SK-N-SH (cell line): ENCODE results near the gene TBX6. TPM values are rescaled to one million over a fixed set of nuclear protein-coding genes. Genes with fewer than 3 reads are reported as not detected.

Experiments
- CTCF ChIA-PET: fragments of 300-600, 350-600 bp; formaldehyde crosslinking; extraction: SDS; loops from one replicate; lab custom pipeline; 2021; lab: Yijun Ruan, JAX
- POLR2A ChIA-PET: fragments of 350-600 bp; sonication (Branson Sonifier 250); formaldehyde crosslinking; extraction: SDS; loops from one replicate; lab custom pipeline; 2020; ENCODE audit warnings: antibody characterized with exemption, inconsistent platforms; lab: Yijun Ruan, JAX
- DNase-seq: peaks from one replicate; pipeline ENCODE4 v3.0.0; 2012
- H2AFZ ChIP-seq: fragments of 200-600 bp; sonication (generic); 2 replicates; pipeline ENCODE4 v1.8.1; 2016; ENCODE audit warnings: antibody characterized with exemption, mild to moderate bottlenecking, low read depth
- H3F3A ChIP-seq: fragments of 200-600 bp; sonication (generic); replicated peaks from 2 replicates; pipeline ENCODE3; 2016; ENCODE audit warnings: antibody characterized with exemption, mild to moderate bottlenecking; ENCODE audit not compliant: insufficient read depth
- H3K27ac ChIP-seq, 2 experiments: fragments of 200-500 bp in 1 of 2; fragments of 200-600 bp in 1 of 2; sonication (Bioruptor generic) in 1 of 2; sonication (generic), shearing (Covaris generic) in 1 of 2; 2 replicates each; pipeline versions ENCODE4 v1.5.1 to v1.6.1; 2014 to 2016; ENCODE audit warnings: low read depth in 2 of 2, inconsistent platforms in 1 of 2, low read length in 1 of 2, mild to moderate bottlenecking in 1 of 2, mixed read lengths in 1 of 2
- H3K27me3 ChIP-seq: fragments of 200-600 bp; sonication (generic), shearing (Covaris generic); 2 replicates; pipeline ENCODE4 v1.6.1; 2016; ENCODE audit warnings: mixed run types; ENCODE audit not compliant: insufficient read depth
- H3K36me3 ChIP-seq, 2 experiments: fragments of 200-500 bp in 1 of 2; fragments of 200-600 bp in 1 of 2; sonication (Bioruptor generic) in 1 of 2; sonication (generic) in 1 of 2; replicated peaks in 1 of 2; 2 replicates each; pipeline versions ENCODE3 to v1.5.1; 2014 to 2016; ENCODE audit warnings: low read length in 1 of 2, mild to moderate bottlenecking in 1 of 2; ENCODE audit not compliant: insufficient read depth in 2 of 2, control insufficient read depth in 1 of 2
- H3K4me1 ChIP-seq, 2 experiments: fragments of 200-500 bp in 1 of 2; fragments of 200-600 bp in 1 of 2; sonication (Bioruptor generic) in 1 of 2; sonication (generic), shearing (Covaris generic) in 1 of 2; 2 replicates each; pipeline versions ENCODE4 v1.5.1 to v1.6.1; 2014 to 2016; ENCODE audit warnings: low read depth in 1 of 2, low read length in 1 of 2, mixed run types in 1 of 2; ENCODE audit not compliant: insufficient read depth in 2 of 2, control insufficient read depth in 1 of 2
- H3K4me2 ChIP-seq: fragments of 200-600 bp; sonication (generic), shearing (Covaris generic); 2 replicates; pipeline ENCODE4 v1.6.1; 2017; ENCODE audit warnings: mixed run types
- H3K4me3 ChIP-seq, 2 experiments: fragments of 200-500 bp in 1 of 2; fragments of 200-600 bp in 1 of 2; sonication (Bioruptor generic) in 1 of 2; sonication (generic), shearing (Covaris generic) in 1 of 2; 2 replicates each; pipeline versions ENCODE4 v1.5.1 to v1.8.1; 2014 to 2016; ENCODE audit warnings: low read depth in 2 of 2, inconsistent platforms in 1 of 2, low read length in 1 of 2, mild to moderate bottlenecking in 1 of 2, mixed read lengths in 1 of 2, moderate library complexity in 1 of 2
- H3K79me2 ChIP-seq: fragments of 200-600 bp; sonication (generic); 2 replicates; pipeline ENCODE4 v1.8.1; 2017; ENCODE audit warnings: mild to moderate bottlenecking; ENCODE audit not compliant: insufficient read depth
- H3K9ac ChIP-seq: fragments of 200-600 bp; sonication (generic); 2 replicates; pipeline ENCODE4 v1.6.1; 2017; ENCODE audit warnings: mixed run types
- H3K9me2 ChIP-seq: fragments of 200-600 bp; sonication (generic); 2 replicates; pipeline ENCODE4 v1.6.1; 2017; ENCODE audit warnings: mixed run types
- H3K9me3 ChIP-seq: fragments of 200-600 bp; sonication (generic); 2 replicates; pipeline ENCODE4 v1.6.1; 2017; ENCODE audit warnings: mixed run types, mild to moderate bottlenecking, moderate library complexity
- H4K20me1 ChIP-seq: fragments of 200-600 bp; sonication (generic); 2 replicates; pipeline ENCODE4 v1.6.1; 2017; ENCODE audit warnings: mild to moderate bottlenecking, mixed run types; ENCODE audit not compliant: insufficient read depth
- ELF1 ChIP-seq: IDR thresholded peaks from 2 replicates; pipeline ENCODE4 v1.4.0; 2012
- EP300 ChIP-seq, 2 experiments: IDR thresholded peaks; 2 replicates each; pipeline versions ENCODE4 v1.4.0 to v1.6.1; 2012; ENCODE audit warnings: borderline replicate concordance in 1 of 2, low read depth in 1 of 2, low read length in 1 of 2
- FOXJ3 ChIP-seq: sonication (generic); formaldehyde crosslinking; IDR thresholded peaks from 2 replicates; pipeline ENCODE4 v1.5.1; 2020; ENCODE audit warnings: mild to moderate bottlenecking, missing genetic modification reagents
- FOXM1 ChIP-seq: IDR thresholded peaks from 2 replicates; pipeline ENCODE4 v1.4.0; 2012; ENCODE audit warnings: low read depth, mild to moderate bottlenecking
- GATA2 ChIP-seq: sonication (generic); formaldehyde crosslinking; IDR thresholded peaks from 2 replicates; pipeline ENCODE4 v1.5.0; 2020; ENCODE audit warnings: mild to moderate bottlenecking, missing genetic modification reagents
- MEF2A ChIP-seq: IDR thresholded peaks from 2 replicates; pipeline ENCODE4 v1.4.0; 2012; ENCODE audit warnings: low read depth, borderline replicate concordance
- PBX3 ChIP-seq: IDR thresholded peaks from 2 replicates; pipeline ENCODE4; 2012
- RAD21 ChIP-seq: IDR thresholded peaks from 2 replicates; pipeline ENCODE4 v1.6.1; 2012; ENCODE audit warnings: mild to moderate bottlenecking, low read length
- REST ChIP-seq: IDR thresholded peaks from 2 replicates; pipeline ENCODE4 v1.6.1; 2012; ENCODE audit warnings: mild to moderate bottlenecking, low read depth, low read length, moderate library complexity
- RFX5 ChIP-seq: IDR thresholded peaks from 2 replicates; pipeline ENCODE4 v1.6.1; 2012; ENCODE audit warnings: mild to moderate bottlenecking, improper control_type of control experiment, low read length
- RXRA ChIP-seq: IDR thresholded peaks from 2 replicates; pipeline ENCODE4 v1.4.0; 2012; ENCODE audit warnings: low read depth, mild to moderate bottlenecking, borderline replicate concordance
- TAF1 ChIP-seq: IDR thresholded peaks from 2 replicates; pipeline ENCODE4 v1.6.1; 2012; ENCODE audit warnings: low read depth, mild to moderate bottlenecking, low read length, moderate library complexity, borderline replicate concordance
- TCF12 ChIP-seq: IDR thresholded peaks from 2 replicates; pipeline ENCODE4 v1.4.0; 2012
- USF1 ChIP-seq: IDR thresholded peaks from 2 replicates; pipeline ENCODE4 v1.4.0; 2012; ENCODE audit warnings: low read depth, borderline replicate concordance
- YY1 ChIP-seq: IDR thresholded peaks from 2 replicates; pipeline ENCODE4 v1.4.0; 2012; ENCODE audit warnings: low read depth, mild to moderate bottlenecking
- WGBS: methylation state at CpG from one replicate; pipeline ENCODE4 v1.1.6; 2017; ENCODE audit warnings: low lambda C conversion rate; 5-methylcytosine and 5-hydroxymethylcytosine counted together
- polyA plus RNA-seq, 3 experiments: library from polyadenylated mRNA; depleted of rRNA; stranded (reverse); fragments of >200 nt; gene quantifications; 2 replicates each; pipeline ENCODE4 v1.2.3, GENCODE V29; 2012

The TBX6 gene
- polyA plus RNA-seq, 1 of the 3 experiments (the other 2 are of a cell fraction): 0.18 TPM

GRCh38 chr16:30085247-30085646 lies 6.5 kb downstream of the TBX6 start (continued):
- TF ChIP-seq RXRA: no peak
- TF ChIP-seq TAF1: no peak
- TF ChIP-seq, all 33 proteins: peak for 0

GRCh38 chr16:30084816-30085159 lies 6.9 kb downstream of the TBX6 start:
- Histone ChIP-seq H3K27me3 (no peaks in the 10 kb centered on the region), H3K4me2 (no peak overlapping the region), H3K4me3 (no peak overlapping the region), H3K9me2 (no peaks in the 10 kb centered on the region), H3K79me2 (peaks cover 28% of the 10 kb centered on the region), H4K20me1 (peaks cover 12% of the 10 kb centered on the region), H3K4me1 (peaks cover 0 to 6% of the 10 kb centered on the region in 2 experiments; a peak in 1 of 4 replicates), H2AFZ (no peak overlapping the region), H3K36me3 (peaks cover 28 to 42% of the 10 kb centered on the region in 2 experiments), H3K9ac (no peak overlapping the region), H3K27ac (no peak overlapping the region; a peak in 1 of 4 replicates), H3K9me3 (no peaks in the 10 kb centered on the region), H3F3A (peaks cover 28% of the 10 kb centered on the region)
- no peak for DNase-seq
- ChIA-PET CTCF (interaction anchor here (1.1 to 1.4 kb wide), 2 partner anchors 29 to 37 kb away, joined by 3 read pairs; partner anchors contain the start of gene GDPD3), POLR2A (interaction anchor here (0.7 to 1.5 kb wide), 3 partner anchors 18 to 24 kb away, joined by 3 to 4 read pairs (median 3); partner anchors contain the start of gene ALDOA)
- WGBS: 100% methylated on average over 2 of the region's 17 CpGs
- TF ChIP-seq USF1 (no peak), FOXJ3 (CRISPR knock-in tag) (no peak), YY1 (no peak), RAD21 (no peak), REST (no peak)

- Histone ChIP-seq H4K20me1 (peaks cover 18% of the 10 kb centered on the region), H3K79me2 (peaks cover 34% of the 10 kb centered on the region), H3K27ac (no peak overlapping the region; a peak in 1 of 4 replicates), H3F3A (peaks cover 28% of the 10 kb centered on the region), H3K4me2 (no peak overlapping the region), H3K4me1 (peaks cover 0 to 6% of the 10 kb centered on the region in 2 experiments; a peak in 1 of 4 replicates), H2AFZ (no peak overlapping the region), H3K9me3 (no peaks in the 10 kb centered on the region), H3K9ac (no peak overlapping the region), H3K4me3 (no peak overlapping the region), H3K36me3 (peaks cover 33 to 47% of the 10 kb centered on the region in 2 experiments), H3K9me2 (no peaks in the 10 kb centered on the region), H3K27me3 (no peaks in the 10 kb centered on the region)
- POLR2A ChIA-PET: interaction anchor here (0.7 kb wide), 1 partner anchor 18 kb away, joined by 3 read pairs; no protein-coding TSS in a partner anchor
- CTCF ChIA-PET: interaction anchor here (1.1 to 5.1 kb wide), 3 partner anchors 8 to 36 kb away, joined by 3 to 49 read pairs (median 3); partner anchors contain the start of genes GDPD3 and TBX6
- 87% methylated on average over 16 of the region's 18 CpGs for WGBS
- no peak for DNase-seq
- no peak for TF ChIP-seq FOXM1
- TF ChIP-seq PBX3: no peak
- TF ChIP-seq ELF1: no peak
- TF ChIP-seq EP300 (IDR thresholded peaks at IDR 0.05; ENCODE audit: borderline replicate concordance in 1 of 2, low read depth in 1 of 2, low read length in 1 of 2): no peak
- no peak for TF ChIP-seq GATA2 (CRISPR knock-in tag)
- no peak for TF ChIP-seq TCF12
- no peak for TF ChIP-seq RFX5
- TF ChIP-seq MEF2A: no peak
- no peak for TF ChIP-seq REST
Measured at GRCh38 chr16:30084096-30084815, 7.5 kb downstream of the TBX6 start.
